Chondrocyte (in vitro differentiated cells): ENCODE measurements around the gene AIFM1. TPM values are rescaled to one million over a fixed set of nuclear protein-coding genes. Genes with fewer than 3 reads are reported as not detected.

Experiments used
- DNase-seq: peaks from one replicate; pipeline ENCODE4 v3.0.0; 2021; ENCODE audit warnings: mixed read lengths, low spot score
- H3K27ac Mint-ChIP-seq: one replicate; pipeline ENCODE4 v1.8.0; 2021; ENCODE audit warnings: mild to moderate bottlenecking, moderate library complexity, mixed read lengths; ENCODE audit not compliant: unreplicated experiment
- H3K27me3 Mint-ChIP-seq: 2 replicates; pipeline ENCODE4 v1.8.0; 2021; ENCODE audit warnings: low read depth, mixed read lengths
- H3K36me3 Mint-ChIP-seq: 2 replicates; pipeline ENCODE4 v1.8.0; 2021; ENCODE audit warnings: low read depth, mixed read lengths
- H3K4me1 Mint-ChIP-seq: 2 replicates; pipeline ENCODE4 v1.8.0; 2021; ENCODE audit warnings: low read depth, mild to moderate bottlenecking, mixed read lengths
- H3K4me3 Mint-ChIP-seq: one replicate; pipeline ENCODE4 v1.8.0; 2021; ENCODE audit warnings: mild to moderate bottlenecking, moderate library complexity, mixed read lengths; ENCODE audit not compliant: unreplicated experiment
- H3K9me3 Mint-ChIP-seq: 2 replicates; pipeline ENCODE4 v1.8.0; 2021; ENCODE audit warnings: low read depth, mixed read lengths
- total RNA-seq: library from RNA; stranded (reverse); gene quantifications from 3 replicates; pipeline ENCODE4 v1.2.1, GENCODE V29; 2021
- TF ChIP-seq, protein P1 (sequence below): fragments of 200-600 bp; sonication (generic); IDR thresholded peaks from 2 replicates; pipeline ENCODE4 v1.5.0; 2021; ENCODE audit warnings: antibody characterized with exemption, mild to moderate bottlenecking, moderate library complexity

The AIFM1 gene
- total RNA-seq, 1 donor from 2014 or later: 29.2 TPM

DNA sequence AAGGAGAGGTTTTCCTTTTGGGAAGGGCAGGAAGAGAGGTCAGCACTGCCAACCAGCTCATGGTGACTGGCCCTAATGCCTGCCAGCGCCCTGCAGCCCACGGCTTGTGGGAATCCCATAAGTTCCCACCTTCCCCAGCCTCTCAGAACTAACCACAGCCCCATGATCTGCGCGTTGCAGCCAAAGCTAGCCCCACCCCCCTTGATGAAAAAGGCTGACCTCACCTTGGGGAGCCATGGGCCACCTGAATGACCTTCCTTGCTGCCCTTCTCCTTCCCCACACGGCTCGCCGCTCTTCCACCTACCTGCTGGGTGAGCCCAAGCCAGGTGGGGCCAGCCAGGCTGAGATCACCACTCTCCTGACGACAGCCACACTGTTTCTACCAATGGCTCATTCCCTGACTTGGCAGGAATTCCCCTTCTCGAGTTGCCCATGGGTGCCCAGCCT is 51.5 kb downstream of the AIFM1 start:
- Mint-ChIP-seq H3K36me3 (no peaks in the 10 kb centered on the region), H3K27me3 (no peaks in the 10 kb centered on the region), H3K4me1 (peaks cover 26% of the 10 kb centered on the region), H3K9me3 (no peaks in the 10 kb centered on the region), H3K27ac (no peak overlapping the region), H3K4me3 (no peak overlapping the region)
- TF ChIP-seq, protein P1, sequence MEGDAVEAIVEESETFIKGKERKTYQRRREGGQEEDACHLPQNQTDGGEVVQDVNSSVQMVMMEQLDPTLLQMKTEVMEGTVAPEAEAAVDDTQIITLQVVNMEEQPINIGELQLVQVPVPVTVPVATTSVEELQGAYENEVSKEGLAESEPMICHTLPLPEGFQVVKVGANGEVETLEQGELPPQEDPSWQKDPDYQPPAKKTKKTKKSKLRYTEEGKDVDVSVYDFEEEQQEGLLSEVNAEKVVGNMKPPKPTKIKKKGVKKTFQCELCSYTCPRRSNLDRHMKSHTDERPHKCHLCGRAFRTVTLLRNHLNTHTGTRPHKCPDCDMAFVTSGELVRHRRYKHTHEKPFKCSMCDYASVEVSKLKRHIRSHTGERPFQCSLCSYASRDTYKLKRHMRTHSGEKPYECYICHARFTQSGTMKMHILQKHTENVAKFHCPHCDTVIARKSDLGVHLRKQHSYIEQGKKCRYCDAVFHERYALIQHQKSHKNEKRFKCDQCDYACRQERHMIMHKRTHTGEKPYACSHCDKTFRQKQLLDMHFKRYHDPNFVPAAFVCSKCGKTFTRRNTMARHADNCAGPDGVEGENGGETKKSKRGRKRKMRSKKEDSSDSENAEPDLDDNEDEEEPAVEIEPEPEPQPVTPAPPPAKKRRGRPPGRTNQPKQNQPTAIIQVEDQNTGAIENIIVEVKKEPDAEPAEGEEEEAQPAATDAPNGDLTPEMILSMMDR: no peak
- no peak for DNase-seq

DNA sequence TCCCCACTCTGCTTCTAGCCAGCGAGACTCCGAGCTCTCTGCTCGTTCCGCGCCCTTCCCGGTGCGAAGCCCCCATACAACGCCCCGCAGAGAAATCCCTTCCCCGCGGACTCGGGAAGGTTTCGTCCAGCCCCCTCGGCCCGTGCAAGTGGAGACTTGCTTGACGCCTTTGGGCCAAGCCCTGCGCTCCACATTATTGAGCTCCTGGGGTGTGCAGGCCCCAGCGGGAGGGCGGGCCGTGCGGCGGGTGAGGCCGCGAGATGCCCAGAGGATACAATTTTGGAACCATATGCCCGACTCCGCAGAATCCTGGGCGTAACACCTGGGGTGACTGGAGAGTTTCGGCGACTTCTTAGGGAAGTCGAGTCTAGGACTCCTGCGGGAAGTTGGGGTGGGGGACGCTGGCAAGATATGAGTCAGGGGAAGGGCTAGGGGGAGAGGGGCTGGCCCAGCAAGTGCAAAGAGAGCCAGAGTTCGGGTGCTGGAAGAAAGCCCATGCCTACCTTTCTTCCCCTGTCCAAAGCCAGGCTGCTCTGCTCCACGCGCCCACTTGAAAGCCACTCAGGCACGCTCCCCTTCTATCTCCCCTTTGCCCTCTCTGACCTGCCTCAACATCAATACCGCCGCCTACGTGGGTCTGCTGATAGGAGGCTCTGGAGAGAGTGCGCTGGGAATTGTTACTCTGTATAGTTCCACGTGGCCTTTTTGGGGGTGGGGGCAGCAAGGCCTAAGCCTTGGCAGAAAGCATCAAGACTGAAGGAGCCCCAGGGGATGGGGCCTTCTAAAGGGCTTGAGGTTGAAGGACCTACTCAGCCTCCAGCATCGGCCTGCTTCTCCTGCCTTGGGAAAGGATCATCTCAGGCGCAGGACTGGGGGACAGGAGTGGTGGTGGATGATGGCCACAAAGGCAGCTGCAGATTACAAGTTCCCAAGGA is 54.2 kb downstream of the AIFM1 start:
- Mint-ChIP-seq H3K27me3 (no peaks in the 10 kb centered on the region), H3K36me3 (no peaks in the 10 kb centered on the region), H3K9me3 (no peaks in the 10 kb centered on the region), H3K27ac (peak overlapping the region; percentile 32), H3K4me1 (peaks cover 32% of the 10 kb centered on the region), H3K4me3 (peak overlapping the region; percentile 60)
- DNase-seq: peak; percentile 89
- TF ChIP-seq, protein P1: no peak

DNA sequence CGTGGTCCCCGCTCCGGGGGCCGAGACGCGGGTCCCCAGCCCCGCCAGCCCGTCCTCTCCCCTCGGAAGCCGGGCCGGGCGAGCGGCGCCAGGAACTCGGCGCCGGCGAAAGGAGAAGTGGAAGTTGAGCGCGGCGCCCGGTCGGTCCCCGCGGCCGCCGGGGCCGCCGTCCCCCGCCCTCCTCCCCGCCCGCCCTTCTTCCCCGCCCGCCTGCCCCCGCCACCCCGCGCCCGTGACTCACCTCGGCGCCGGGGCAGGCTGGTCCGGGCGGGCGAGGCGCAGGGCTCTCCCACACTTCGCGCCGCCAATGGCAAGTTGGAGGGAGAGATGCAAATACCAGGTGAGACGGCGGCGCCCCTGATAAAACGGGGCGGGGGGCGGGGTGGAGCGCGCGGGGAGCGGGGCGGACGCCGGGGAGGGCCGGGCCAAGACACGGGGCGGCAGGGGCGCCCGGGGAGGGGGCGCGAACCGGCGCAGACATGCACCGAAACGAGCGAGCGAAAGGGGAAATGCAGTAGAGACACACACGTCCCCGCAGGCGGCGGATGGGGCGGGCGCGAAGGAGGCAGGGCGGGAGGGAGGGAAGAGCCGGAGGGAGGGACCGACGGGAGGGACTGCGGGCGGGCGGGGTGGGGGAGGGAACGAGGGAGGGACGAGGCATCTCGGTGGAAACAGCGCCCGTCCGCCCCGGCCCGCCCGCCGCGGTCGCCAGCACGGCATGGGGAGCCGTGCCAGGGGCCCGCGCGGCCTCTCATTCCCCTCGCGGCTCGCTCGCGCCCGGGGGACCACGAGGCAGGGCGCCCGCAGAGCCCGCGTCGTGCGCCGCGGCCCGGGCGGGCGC is 55.0 kb downstream of the AIFM1 start, which contains the start of gene ELF4:
TSS of gene ELF4 (minus strand) at position 119 of the 841 bp plus-strand sequence. CDS start 29,167 bp downstream, outside the sequence.
- Mint-ChIP-seq H3K36me3 (no peaks in the 10 kb centered on the region), H3K4me1 (peaks cover 40% of the 10 kb centered on the region), H3K27me3 (no peaks in the 10 kb centered on the region), H3K4me3 (peak within 1 kb of the TSS; percentile 84), H3K9me3 (no peaks in the 10 kb centered on the region), H3K27ac (peak within 1 kb of the TSS; percentile 90)
- DNase-seq: peak; percentile 81
- TF ChIP-seq, protein P1: no peak

DNA sequence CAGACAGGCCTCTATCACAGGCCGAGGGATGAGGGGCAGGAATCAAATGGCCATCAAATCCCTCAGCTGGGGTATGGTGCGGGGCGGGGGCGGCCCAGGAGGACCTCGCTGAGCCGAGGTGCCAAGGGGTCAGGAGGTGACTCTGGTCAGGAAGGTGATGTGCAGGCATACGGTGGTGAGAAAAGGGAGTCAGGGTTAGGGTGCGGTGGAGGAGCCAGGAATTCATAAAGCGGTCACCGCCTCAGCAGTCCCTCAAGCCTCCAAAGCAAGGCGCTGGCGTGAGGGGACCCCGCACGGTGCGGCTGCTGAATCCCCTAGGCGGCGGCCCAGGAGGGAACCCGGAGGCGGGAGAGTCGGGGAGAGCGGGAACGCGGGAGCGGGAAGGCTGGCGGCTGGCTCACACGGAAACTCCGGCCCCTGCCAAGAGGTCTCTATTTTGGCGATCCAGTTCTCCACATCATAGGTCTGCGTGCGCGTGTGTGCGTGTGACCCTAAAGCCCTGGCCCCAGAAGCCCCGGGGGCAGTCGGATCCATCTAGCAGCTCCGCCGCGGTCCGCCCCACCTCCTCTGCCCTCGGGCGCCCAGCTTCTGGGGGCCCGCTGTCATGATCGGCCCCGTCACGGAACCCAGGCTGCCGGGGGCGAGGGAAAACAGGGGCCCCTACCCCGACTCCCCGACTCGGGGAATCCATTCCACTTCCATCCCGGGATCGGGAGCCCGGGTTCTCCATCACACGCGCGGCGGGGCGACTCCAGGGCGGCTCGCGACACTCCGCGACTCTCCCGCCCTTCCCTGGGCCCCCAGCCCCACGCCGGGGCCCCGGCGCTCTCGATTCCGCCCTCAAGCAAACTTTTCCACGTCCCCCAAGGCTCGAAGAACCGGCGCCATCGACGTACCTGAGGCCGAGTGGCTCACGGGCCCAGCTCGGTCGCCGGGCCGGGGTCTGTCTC is 55.9 kb downstream of the AIFM1 start:
- TF ChIP-seq, protein P1: peak; percentile 12
- DNase-seq: peak; percentile 85
- Mint-ChIP-seq H3K9me3 (no peaks in the 10 kb centered on the region), H3K36me3 (no peaks in the 10 kb centered on the region), H3K27me3 (no peaks in the 10 kb centered on the region), H3K4me3 (peak overlapping the region; percentile 84), H3K4me1 (peaks cover 45% of the 10 kb centered on the region), H3K27ac (peak overlapping the region; percentile 90)
